Stomach smooth muscle (tissue), 2 donors: ENCODE measurements around the gene ENAM.
"Not testable (repeated sequence)": the region's sequence is repeated elsewhere in the genome, so short reads cannot be mapped to it uniquely, and the experiment has no call there.

ENCODE experiments used
- H3K27ac ChIP-seq: one replicate; pipeline ENCODE4 v1.7.0; 2013; ENCODE audit warnings: mild to moderate bottlenecking, low read length, inconsistent platforms
- H3K27me3 ChIP-seq, 2 donors: one replicate each; pipeline ENCODE4 v1.7.0; 2013; ENCODE audit warnings: low read length in 2 of 2; ENCODE audit not compliant: insufficient read depth in 2 of 2, control insufficient read depth in 1 of 2
- H3K36me3 ChIP-seq, 2 donors: one replicate each; pipeline ENCODE4 v1.7.0; 2013; ENCODE audit warnings: low read length in 2 of 2; ENCODE audit not compliant: control insufficient read depth in 2 of 2, insufficient read depth in 2 of 2
- H3K4me1 ChIP-seq: one replicate; pipeline ENCODE4 v1.7.0; 2013; ENCODE audit warnings: low read length; ENCODE audit not compliant: control insufficient read depth, insufficient read depth
- H3K4me3 ChIP-seq, 2 donors: one replicate each; pipeline ENCODE4 v1.7.0; 2013; ENCODE audit warnings: low read length in 2 of 2
- H3K9ac ChIP-seq, 2 donors: one replicate each; pipeline ENCODE4 v1.7.0; 2013; ENCODE audit warnings: low read length in 2 of 2, mild to moderate bottlenecking in 1 of 2
- H3K9me3 ChIP-seq, 2 donors: one replicate each; pipeline ENCODE4 v1.7.0; 2013; ENCODE audit warnings: low read length in 2 of 2; ENCODE audit not compliant: control insufficient read depth in 2 of 2
- donor health status: healthy.
- donor health status: Pancreatic carcinoma.

Gene ENAM

GRCh38 chr4:70660106-70660505, 31.6 kb downstream of the ENAM start:
- H3K36me3 ChIP-seq, result no peaks in the 10 kb centered on the region
- H3K27ac ChIP-seq, result no peak overlapping the region
- peaks cover 0 to 2% of the 10 kb centered on the region in 2 donors for H3K27me3 ChIP-seq
- H3K9me3 ChIP-seq, result no peaks in the 10 kb centered on the region
- no peak overlapping the region for H3K4me3 ChIP-seq
- no peaks in the 10 kb centered on the region for H3K4me1 ChIP-seq
- no peak overlapping the region for H3K9ac ChIP-seq

GRCh38 chr4:70661309-70661922, 32.9 kb downstream of the ENAM start:
- H3K9ac ChIP-seq, H3K27ac ChIP-seq, H3K4me1 ChIP-seq, H3K27me3 ChIP-seq, H3K36me3 ChIP-seq, H3K4me3 ChIP-seq, H3K9me3 ChIP-seq: not testable (repeated sequence)

- Histone ChIP-seq H3K9ac (no peak within 1 kb of the TSS), H3K36me3 (no peaks in the 10 kb centered on the region), H3K9me3 (no peaks in the 10 kb centered on the region), H3K4me3 (no peak within 1 kb of the TSS), H3K4me1 (no peaks in the 10 kb centered on the region), H3K27ac (no peak within 1 kb of the TSS), H3K27me3 (no peaks in the 10 kb centered on the region)
These were observed 37.8 kb downstream of the ENAM start, which contains the start of gene JCHAIN for GRCh38 chr4:70666369-70666768. TSS of gene JCHAIN (minus strand) at chr4:70666508. CDS start at chr4:70666490, 18 bp downstream.

GRCh38 chr4:70667740-70668535, 39.4 kb downstream of the ENAM start:
- Histone ChIP-seq H3K9me3 (no peaks in the 10 kb centered on the region), H3K4me3 (no peak overlapping the region), H3K36me3 (no peaks in the 10 kb centered on the region), H3K9ac (no peak overlapping the region), H3K27me3 (no peaks in the 10 kb centered on the region), H3K4me1 (no peaks in the 10 kb centered on the region), H3K27ac (no peak overlapping the region)

GRCh38 chr4:70670332-70671014, 41.9 kb downstream of the ENAM start:
- Histone ChIP-seq H3K36me3 (no peaks in the 10 kb centered on the region), H3K4me3 (no peak overlapping the region), H3K27me3 (no peaks in the 10 kb centered on the region), H3K27ac (no peak overlapping the region), H3K9ac (no peak overlapping the region), H3K9me3 (no peaks in the 10 kb centered on the region), H3K4me1 (no peaks in the 10 kb centered on the region)

GRCh38 chr4:70671091-70671490, 42.5 kb downstream of the ENAM start:
- Histone ChIP-seq H3K4me1 (no peaks in the 10 kb centered on the region), H3K4me3 (no peak overlapping the region), H3K27me3 (no peaks in the 10 kb centered on the region)

GRCh38 chr4:70674191-70674590, 45.6 kb downstream of the ENAM start:
- no peaks in the 10 kb centered on the region for H3K9me3 ChIP-seq

More at GRCh38 chr4:70671091-70671490, 42.5 kb downstream of the ENAM start:
- Histone ChIP-seq H3K9ac (no peak overlapping the region), H3K36me3 (no peaks in the 10 kb centered on the region), H3K9me3 (no peaks in the 10 kb centered on the region), H3K27ac (no peak overlapping the region)

GRCh38 chr4:70674731-70675130, 46.2 kb downstream of the ENAM start:
- Histone ChIP-seq H3K9me3 (no peaks in the 10 kb centered on the region), H3K27ac (no peak overlapping the region), H3K36me3 (no peaks in the 10 kb centered on the region), H3K4me3 (no peak overlapping the region), H3K9ac (no peak overlapping the region), H3K27me3 (no peaks in the 10 kb centered on the region), H3K4me1 (no peaks in the 10 kb centered on the region)

More at GRCh38 chr4:70674191-70674590, 45.6 kb downstream of the ENAM start:
- Histone ChIP-seq H3K36me3 (no peaks in the 10 kb centered on the region), H3K4me3 (no peak overlapping the region), H3K4me1 (no peaks in the 10 kb centered on the region), H3K27ac (no peak overlapping the region), H3K27me3 (no peaks in the 10 kb centered on the region), H3K9ac (no peak overlapping the region)

GRCh38 chr4:70676554-70677090, 48.1 kb downstream of the ENAM start:
- H3K4me1 ChIP-seq, result no peaks in the 10 kb centered on the region
- no peaks in the 10 kb centered on the region for H3K9me3 ChIP-seq
- no peak overlapping the region for H3K9ac ChIP-seq
- no peaks in the 10 kb centered on the region for H3K27me3 ChIP-seq
- H3K4me3 ChIP-seq, result no peak overlapping the region
- no peaks in the 10 kb centered on the region for H3K36me3 ChIP-seq
- H3K27ac ChIP-seq, result no peak overlapping the region

- H3K4me1 ChIP-seq, result no peaks in the 10 kb centered on the region
- no peaks in the 10 kb centered on the region for H3K36me3 ChIP-seq
- no peaks in the 10 kb centered on the region for H3K9me3 ChIP-seq
- H3K27ac ChIP-seq, result no peak overlapping the region
- H3K27me3 ChIP-seq, result no peaks in the 10 kb centered on the region
- H3K4me3 ChIP-seq, result no peak overlapping the region
- H3K9ac ChIP-seq, result no peak overlapping the region
These were observed 49.9 kb downstream of the ENAM start for GRCh38 chr4:70678383-70678999.
